ENCODE measurements around the gene WNT7B.

- TF ChIP-seq, protein P1, sequence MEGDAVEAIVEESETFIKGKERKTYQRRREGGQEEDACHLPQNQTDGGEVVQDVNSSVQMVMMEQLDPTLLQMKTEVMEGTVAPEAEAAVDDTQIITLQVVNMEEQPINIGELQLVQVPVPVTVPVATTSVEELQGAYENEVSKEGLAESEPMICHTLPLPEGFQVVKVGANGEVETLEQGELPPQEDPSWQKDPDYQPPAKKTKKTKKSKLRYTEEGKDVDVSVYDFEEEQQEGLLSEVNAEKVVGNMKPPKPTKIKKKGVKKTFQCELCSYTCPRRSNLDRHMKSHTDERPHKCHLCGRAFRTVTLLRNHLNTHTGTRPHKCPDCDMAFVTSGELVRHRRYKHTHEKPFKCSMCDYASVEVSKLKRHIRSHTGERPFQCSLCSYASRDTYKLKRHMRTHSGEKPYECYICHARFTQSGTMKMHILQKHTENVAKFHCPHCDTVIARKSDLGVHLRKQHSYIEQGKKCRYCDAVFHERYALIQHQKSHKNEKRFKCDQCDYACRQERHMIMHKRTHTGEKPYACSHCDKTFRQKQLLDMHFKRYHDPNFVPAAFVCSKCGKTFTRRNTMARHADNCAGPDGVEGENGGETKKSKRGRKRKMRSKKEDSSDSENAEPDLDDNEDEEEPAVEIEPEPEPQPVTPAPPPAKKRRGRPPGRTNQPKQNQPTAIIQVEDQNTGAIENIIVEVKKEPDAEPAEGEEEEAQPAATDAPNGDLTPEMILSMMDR (IDR thresholded peaks at IDR 0.05; ENCODE audit: low read depth, low read length, poor library complexity, severe bottlenecking): no peak
- TF ChIP-seq EZH2phosphoT487 (IDR thresholded peaks at IDR 0.05; ENCODE audit: borderline replicate concordance, low read length): no peak
These were observed 6.1 kb downstream of the WNT7B start for GRCh38 chr22:45970705-45971407.
